HEK293T (cell line): ENCODE measurements around the gene FAM124A.

Experiments used
- BHLHE40 ChIP-seq: fragments of 450-650 bp; IDR thresholded peaks from 2 replicates; pipeline ENCODE4 v1.6.1; 2016; ENCODE audit warnings: mild to moderate bottlenecking, moderate library complexity, borderline replicate concordance
- CTBP1 ChIP-seq: fragments of 450-650 bp; IDR thresholded peaks from 2 replicates; pipeline ENCODE4 v1.6.1; 2016; ENCODE audit warnings: borderline replicate concordance
- PKNOX1 ChIP-seq: fragments of 450-650 bp; IDR thresholded peaks from 2 replicates; pipeline ENCODE4 v1.6.1; 2016

- no peak for TF ChIP-seq CTBP1
- TF ChIP-seq BHLHE40: no peak
- TF ChIP-seq PKNOX1: no peak
Observed at GRCh38 chr13:51233117-51233826, 11.1 kb downstream of the FAM124A start.
